Mucosa of stomach (tissue), 1 donor: Measurements from ENCODE around the gene MZT2A.
"Not testable (repeated sequence)": the region's sequence is repeated elsewhere in the genome, so short reads cannot be mapped to it uniquely, and the experiment has no call there.

ENCODE experiments used
- H3K27me3 ChIP-seq: one replicate; pipeline ENCODE4 v1.7.0; 2013; ENCODE audit warnings: mild to moderate bottlenecking, low read length; ENCODE audit not compliant: control insufficient read depth, insufficient read depth
- H3K36me3 ChIP-seq: one replicate; pipeline ENCODE4 v1.7.0; 2013; ENCODE audit warnings: low read length; ENCODE audit not compliant: control insufficient read depth, insufficient read depth
- H3K4me1 ChIP-seq: one replicate; pipeline ENCODE4 v1.7.0; 2013; ENCODE audit warnings: mild to moderate bottlenecking, low read length; ENCODE audit not compliant: control insufficient read depth, insufficient read depth
- H3K4me3 ChIP-seq: one replicate; pipeline ENCODE4 v1.7.0; 2013; ENCODE audit warnings: low read length
- H3K9ac ChIP-seq: one replicate; pipeline ENCODE4 v1.7.0; 2013; ENCODE audit warnings: mild to moderate bottlenecking, low read length, moderate library complexity
- H3K9me3 ChIP-seq: one replicate; pipeline ENCODE4 v1.7.0; 2013; ENCODE audit warnings: mild to moderate bottlenecking, low read length, moderate library complexity; ENCODE audit not compliant: control insufficient read depth
- donor health status: Pancreatic carcinoma.

MZT2A gene

DNA sequence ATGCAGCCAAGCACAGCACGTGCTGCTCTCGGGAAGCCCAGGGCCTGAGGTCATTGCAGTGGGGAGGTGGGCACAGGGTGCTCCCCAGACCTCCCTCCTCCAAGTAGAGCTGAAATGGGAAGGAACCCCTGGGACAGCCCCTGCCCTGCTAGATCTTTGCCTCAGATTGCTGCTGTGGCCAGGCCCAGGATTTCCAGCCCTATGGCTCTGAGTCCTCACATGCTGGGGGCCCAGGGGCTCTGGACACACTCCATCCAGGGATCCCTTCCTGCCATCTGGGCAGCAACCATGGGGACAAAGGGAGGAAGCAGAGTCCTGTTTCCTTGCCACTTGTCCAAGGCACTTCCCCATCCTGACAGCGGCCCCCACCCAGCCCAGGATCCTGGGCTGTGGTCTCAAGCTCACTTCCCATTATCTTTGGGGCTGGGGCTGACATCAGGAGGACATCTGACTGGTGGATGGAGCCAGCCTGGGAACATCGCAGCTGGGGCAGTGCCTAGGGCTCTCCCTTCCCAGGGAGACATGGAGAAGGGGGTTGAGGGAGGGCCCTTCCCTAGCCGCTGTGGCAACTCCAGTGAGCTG, 37.8 kb upstream of the MZT2A start:
- not testable (repeated sequence) for H3K9me3 ChIP-seq, H3K36me3 ChIP-seq, H3K27me3 ChIP-seq, H3K4me1 ChIP-seq, H3K4me3 ChIP-seq, H3K9ac ChIP-seq

DNA sequence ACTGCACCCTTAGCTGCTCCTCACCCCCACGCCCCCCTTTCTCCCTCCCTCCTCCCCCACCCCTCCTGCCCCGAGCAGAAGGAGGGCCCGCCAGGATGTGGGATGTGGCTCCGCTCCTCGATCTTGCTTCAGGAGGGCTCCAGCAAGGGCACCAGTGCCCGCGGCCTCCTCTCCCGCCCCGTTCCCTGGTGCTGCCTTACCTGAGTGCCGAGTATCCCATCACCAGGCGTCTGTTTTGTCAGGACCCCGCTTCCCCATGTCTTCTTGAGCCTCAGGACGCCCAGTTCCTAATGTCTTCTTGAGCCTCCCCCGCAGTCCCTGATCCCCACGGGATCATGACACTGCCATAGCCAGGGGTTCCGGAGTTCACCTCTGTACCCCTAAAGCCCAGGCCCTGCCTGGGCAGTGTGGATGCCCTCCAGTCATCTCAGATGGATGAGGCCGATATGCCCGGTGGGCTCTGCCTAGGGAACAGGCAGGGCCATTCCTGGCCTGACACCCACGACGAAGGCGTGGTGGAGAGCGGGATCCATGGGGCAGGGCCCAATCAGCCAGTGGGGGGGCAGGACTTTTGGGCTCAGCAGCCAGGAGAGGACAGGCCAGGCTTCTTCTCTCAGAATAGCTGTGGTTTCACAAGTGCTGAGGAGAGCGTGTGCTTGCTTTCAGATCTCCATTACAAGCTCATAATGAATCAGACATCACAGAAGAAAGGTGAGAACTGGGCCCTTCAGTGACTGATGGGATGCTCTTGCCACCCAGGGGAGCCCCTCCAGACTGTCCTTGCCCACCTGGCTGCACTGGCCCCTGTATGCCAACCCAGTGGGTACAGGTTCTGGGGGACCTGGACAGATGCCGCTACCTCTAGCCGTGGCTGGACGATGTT, 37.0 kb upstream of the MZT2A start:
- H3K9me3 ChIP-seq, H3K36me3 ChIP-seq, H3K4me3 ChIP-seq, H3K9ac ChIP-seq, H3K4me1 ChIP-seq, H3K27me3 ChIP-seq: not testable (repeated sequence)

DNA sequence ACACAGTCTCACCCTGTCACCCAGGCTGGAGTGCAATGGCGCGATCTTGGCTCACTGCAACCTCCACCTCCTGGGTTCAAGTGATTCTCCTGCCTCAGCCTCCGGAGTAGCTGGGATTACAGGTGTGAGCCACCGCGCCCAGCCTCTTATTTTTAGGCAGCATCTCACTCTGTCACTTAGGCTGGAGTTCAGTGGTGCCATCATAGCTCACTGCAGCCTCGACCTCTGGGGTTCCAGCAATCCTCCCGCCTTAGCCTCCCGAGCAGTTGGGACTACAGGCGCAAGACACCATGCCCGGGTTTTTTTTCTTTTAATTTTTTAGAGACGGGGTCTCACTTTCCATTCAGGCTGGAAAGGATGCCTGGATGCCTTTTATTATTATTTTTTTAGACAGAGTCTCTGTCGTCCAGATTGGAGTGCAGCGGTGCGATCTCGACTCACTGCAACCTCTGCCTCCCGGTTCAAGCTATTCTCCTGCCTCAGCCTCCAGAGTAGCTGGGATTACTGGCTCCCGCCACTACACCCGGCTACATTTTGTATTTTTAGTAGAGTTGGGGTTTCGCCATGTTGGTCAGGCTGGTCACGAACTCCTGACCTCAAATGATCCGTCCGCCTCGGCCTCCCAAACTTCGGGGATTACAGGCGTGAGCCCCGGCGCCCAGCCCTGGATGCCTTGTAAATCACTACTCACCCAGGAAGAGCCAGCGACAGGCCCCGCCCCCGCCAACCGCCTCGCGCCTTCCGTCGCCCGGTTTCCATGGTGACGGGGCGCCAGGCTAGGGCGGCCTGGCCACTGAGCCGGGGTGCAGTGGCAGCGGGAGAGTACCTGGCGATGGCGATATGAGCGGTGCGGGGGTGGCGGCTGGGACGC, 35.2 kb upstream of the MZT2A start, which contains the start of gene CCDC74A:
Gene CCDC74A (plus strand): TSS at position 758 of the 871 bp plus-strand sequence. CDS start 83 bp downstream, at position 841.
- H3K9me3 ChIP-seq, H3K4me3 ChIP-seq, H3K9ac ChIP-seq, H3K27me3 ChIP-seq, H3K4me1 ChIP-seq, H3K36me3 ChIP-seq: not testable (repeated sequence)

DNA sequence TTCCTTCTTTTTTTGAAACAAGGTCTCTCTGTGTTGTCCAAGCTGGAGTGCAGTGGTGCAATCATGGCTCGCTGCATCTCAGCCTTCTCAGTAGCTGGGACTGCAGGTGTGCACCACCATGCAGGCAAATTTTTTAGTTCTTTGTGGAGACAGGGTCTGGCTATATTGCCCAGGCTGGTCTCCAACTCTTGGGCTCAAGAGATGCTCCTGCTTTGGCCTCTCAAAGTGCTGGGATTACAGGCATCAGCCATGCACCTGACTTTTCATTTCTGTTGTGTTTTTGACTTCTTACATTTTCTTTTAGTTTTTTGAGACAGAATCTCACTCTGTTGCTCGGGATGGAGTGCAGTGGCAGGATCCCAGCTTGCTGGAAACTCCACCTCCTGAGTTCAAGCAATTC, 33.1 kb upstream of the MZT2A start:
- H3K27me3 ChIP-seq, H3K36me3 ChIP-seq, H3K9ac ChIP-seq, H3K9me3 ChIP-seq, H3K4me3 ChIP-seq, H3K4me1 ChIP-seq: not testable (repeated sequence)

DNA sequence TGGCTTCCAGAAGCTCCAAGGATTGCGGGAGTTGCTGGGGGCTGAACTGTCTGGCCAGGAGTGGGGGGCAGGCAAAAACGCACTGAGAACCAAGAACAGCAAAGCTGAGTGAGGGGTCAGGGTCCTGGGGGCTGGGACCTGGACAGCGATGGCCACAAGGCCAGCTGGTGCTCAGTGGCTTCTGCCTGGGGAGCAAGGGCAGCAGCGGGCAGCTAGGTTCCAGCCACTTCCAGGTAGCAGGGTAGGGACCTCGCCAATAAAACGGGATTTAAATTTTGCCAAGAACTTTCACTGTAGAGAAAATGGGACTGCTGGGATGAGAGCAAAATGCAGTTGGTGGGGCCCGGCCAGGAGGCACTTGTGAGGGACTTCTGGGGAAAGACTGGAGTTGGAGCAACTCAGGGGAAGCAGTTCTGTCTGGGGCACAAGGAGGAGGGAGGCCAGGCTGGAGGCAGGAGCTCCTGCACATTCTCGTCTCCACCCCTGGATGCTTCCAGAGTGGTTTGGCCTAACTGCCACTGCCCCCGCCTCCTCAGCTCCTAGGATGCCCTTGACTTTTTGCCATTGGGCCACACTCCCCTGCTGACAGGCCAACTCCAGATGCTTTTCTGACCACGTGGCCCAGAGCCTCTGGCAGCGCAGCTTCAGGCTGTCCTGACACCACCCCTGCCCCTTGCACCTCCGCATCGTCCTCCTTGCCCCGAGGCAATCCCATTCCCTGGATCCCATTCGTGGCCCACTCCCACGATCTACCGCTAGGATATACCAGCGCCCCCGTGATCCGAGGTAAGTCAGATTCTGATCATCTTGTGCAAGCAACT, 30.0 kb upstream of the MZT2A start:
- H3K36me3 ChIP-seq, result no peaks in the 10 kb centered on the region
- no peaks in the 10 kb centered on the region for H3K9me3 ChIP-seq
- H3K27me3 ChIP-seq, result no peaks in the 10 kb centered on the region
- no peak overlapping the region for H3K4me3 ChIP-seq
- H3K9ac ChIP-seq, result no peak overlapping the region
- no peaks in the 10 kb centered on the region for H3K4me1 ChIP-seq

DNA sequence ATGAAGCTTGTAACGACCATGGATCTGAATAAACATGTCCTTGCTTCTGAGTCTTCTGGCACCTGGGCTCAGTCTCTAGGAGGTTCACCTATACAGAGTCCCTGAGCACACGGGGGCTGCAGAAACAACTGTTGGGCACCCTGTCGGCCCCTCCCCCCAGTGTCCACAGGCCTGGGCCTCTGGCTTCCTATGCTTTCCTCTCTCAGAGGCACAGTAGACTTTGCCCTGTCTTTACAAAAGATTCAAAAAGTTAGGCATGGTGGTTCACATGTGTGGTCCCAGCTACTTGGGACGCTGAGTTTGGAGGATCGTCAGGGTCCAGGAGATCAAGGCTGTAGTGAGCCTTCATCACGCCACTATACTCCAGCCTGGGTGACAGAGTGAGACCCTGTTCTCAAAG, 29.3 kb upstream of the MZT2A start:
- not testable (repeated sequence) for H3K36me3 ChIP-seq, H3K4me3 ChIP-seq, H3K27me3 ChIP-seq, H3K4me1 ChIP-seq, H3K9ac ChIP-seq, H3K9me3 ChIP-seq

DNA sequence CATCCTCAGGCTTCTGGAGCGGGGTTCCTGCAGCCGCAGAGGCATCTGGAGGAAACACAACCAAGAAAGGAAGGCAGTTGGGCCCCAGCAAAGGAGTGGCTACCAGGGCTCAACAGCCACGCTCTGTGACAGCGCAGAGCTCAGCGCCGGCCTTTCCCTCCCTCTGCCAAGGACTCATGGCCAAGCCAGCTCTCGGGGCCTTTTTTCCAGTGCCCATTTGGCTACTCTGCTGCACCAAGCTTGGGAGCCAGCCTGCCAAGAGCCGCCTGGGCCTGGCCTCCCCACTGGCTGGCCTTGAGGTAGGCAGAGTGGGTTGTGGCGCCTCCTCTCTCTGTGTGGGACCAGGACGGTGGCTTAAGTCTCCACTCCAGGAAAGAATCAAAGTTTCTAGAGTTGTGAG, 28.3 kb upstream of the MZT2A start:
- H3K36me3 ChIP-seq, result no peaks in the 10 kb centered on the region
- H3K9ac ChIP-seq, result no peak overlapping the region
- no peaks in the 10 kb centered on the region for H3K27me3 ChIP-seq
- H3K9me3 ChIP-seq, result no peaks in the 10 kb centered on the region
- no peaks in the 10 kb centered on the region for H3K4me1 ChIP-seq
- no peak overlapping the region for H3K4me3 ChIP-seq

DNA sequence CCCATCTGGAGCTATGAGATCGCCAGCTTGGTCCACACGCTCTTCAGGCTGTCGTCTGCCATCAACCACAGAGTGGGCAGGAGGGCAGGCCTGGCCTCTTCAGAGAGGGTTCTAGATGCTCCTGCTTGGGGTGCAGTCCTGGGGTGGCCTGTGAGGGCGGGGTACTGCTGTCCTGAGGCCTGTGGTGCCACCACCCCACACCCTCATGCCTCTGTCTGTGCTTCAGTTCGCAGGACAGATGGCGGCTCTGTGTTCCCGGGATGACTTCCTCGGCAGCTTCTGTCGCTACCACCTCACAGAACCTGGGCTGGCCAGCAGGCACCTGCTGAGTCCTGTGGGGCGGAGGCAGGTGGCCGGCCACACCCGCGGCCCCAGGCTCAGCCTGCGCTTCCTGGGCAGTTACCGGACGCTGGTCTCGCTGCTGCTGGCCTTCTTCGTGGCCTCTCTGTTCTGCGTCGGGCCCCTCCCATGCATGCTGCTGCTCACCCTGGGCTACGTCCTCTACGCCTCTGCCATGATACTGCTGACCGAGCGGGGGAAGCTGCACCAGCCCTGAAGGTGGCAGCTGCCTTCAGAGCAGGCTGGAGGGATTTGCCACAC, 27.8 kb upstream of the MZT2A start:
- H3K36me3 ChIP-seq, H3K9me3 ChIP-seq, H3K9ac ChIP-seq, H3K27me3 ChIP-seq, H3K4me3 ChIP-seq, H3K4me1 ChIP-seq: not testable (repeated sequence)

DNA sequence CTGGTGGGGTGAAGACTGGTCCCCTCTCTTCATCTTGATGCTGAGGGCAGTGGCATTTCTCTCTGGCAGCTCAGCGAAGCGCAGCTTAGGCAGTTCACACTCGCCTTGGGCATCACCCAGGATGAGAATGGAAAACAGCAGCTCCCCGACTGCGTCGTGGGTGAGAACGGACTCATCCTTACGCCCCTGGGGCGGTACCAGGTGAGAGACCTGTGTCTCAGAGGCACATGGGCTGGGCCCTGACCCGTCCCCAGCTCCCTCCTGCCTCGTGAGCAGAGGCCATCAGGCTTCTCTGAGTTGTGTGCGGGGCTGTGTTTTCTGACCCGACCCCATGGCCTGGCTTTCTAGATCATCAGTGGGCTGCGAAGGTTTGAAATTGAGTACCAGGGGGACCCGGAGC, 27.3 kb upstream of the MZT2A start:
- Histone ChIP-seq H3K9ac (no peak overlapping the region), H3K27me3 (no peaks in the 10 kb centered on the region), H3K9me3 (no peaks in the 10 kb centered on the region), H3K4me1 (no peaks in the 10 kb centered on the region), H3K36me3 (no peaks in the 10 kb centered on the region), H3K4me3 (no peak overlapping the region)

DNA sequence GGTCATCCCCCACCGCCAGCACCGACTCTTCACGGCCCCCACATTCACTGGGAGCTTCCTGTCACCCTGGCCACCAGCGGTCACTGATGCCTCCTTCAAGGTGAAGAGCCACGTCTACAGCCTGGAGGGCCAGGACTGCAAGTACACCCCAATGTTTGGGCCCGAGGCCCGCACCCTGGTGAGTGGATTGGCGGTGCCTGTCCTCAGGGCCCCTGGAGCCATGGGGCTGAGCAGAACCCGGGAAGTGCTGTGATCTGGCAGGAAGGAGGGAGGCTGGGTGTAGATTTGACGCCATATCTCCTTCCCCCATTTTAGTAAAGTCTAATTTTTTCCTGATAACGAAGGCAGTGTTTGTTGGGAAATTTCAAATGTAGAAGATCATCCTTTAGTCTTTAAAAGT, 26.3 kb upstream of the MZT2A start:
- H3K4me1 ChIP-seq, H3K4me3 ChIP-seq, H3K27me3 ChIP-seq, H3K9me3 ChIP-seq, H3K9ac ChIP-seq, H3K36me3 ChIP-seq: not testable (repeated sequence)

DNA sequence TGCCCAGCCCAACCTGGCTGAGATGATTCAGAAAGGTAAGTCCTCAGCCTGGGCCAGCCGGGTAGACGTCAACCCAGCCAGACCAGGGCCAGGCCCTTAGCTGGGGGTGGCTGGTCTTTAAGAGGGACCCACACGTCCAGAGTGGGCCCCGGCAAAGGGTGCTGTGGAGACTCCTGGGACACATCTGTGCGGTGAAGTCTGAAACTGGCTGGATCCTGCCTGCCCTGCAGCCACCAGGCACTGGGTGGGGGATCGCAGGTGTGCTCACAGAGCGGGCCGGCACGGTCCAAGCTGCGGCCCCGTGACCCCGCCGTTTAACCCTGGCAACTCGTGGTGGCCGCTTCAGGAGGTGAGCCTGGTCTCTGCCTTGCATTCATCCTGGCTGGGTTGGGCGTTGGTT, 25.7 kb upstream of the MZT2A start:
- not testable (repeated sequence) for H3K4me3 ChIP-seq, H3K36me3 ChIP-seq, H3K9ac ChIP-seq, H3K27me3 ChIP-seq, H3K9me3 ChIP-seq, H3K4me1 ChIP-seq
